GM12801 (cell line): ENCODE results near the gene PIAS1.

Experiments
- TF ChIP-seq, protein P1 (sequence below): IDR thresholded peaks from one replicate; pipeline ENCODE4 v1.5.1; 2011; ENCODE audit warnings: control low read depth; ENCODE audit not compliant: insufficient read length; ENCODE audit errors: extremely low read depth

PIAS1 gene

DNA sequence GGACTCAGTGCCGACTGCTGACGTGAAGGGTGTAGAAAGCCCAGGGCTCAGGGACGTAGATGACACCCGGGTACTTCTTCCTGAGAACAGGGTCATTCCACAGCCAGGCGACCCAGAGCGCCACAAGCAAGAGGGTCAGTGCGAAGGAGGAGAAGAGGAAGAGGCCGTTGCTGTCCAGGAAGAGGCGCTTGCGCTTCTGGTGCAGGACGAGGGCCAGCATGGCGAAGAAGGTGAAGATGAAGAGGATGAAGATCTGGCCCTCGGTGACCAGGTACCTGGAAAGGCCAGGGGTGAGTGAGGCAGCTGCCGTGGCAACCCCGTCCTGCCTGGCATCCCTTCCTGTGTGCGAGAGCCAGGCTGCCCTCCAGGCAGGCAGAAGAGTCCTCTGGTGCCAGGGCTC lies 154.0 kb downstream of the PIAS1 start:
- TF ChIP-seq, protein P1, sequence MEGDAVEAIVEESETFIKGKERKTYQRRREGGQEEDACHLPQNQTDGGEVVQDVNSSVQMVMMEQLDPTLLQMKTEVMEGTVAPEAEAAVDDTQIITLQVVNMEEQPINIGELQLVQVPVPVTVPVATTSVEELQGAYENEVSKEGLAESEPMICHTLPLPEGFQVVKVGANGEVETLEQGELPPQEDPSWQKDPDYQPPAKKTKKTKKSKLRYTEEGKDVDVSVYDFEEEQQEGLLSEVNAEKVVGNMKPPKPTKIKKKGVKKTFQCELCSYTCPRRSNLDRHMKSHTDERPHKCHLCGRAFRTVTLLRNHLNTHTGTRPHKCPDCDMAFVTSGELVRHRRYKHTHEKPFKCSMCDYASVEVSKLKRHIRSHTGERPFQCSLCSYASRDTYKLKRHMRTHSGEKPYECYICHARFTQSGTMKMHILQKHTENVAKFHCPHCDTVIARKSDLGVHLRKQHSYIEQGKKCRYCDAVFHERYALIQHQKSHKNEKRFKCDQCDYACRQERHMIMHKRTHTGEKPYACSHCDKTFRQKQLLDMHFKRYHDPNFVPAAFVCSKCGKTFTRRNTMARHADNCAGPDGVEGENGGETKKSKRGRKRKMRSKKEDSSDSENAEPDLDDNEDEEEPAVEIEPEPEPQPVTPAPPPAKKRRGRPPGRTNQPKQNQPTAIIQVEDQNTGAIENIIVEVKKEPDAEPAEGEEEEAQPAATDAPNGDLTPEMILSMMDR: no peak

- TF ChIP-seq, protein P1: no peak
These were observed 154.6 kb downstream of the PIAS1 start for GRCh38 chr15:68208636-68209240.

DNA sequence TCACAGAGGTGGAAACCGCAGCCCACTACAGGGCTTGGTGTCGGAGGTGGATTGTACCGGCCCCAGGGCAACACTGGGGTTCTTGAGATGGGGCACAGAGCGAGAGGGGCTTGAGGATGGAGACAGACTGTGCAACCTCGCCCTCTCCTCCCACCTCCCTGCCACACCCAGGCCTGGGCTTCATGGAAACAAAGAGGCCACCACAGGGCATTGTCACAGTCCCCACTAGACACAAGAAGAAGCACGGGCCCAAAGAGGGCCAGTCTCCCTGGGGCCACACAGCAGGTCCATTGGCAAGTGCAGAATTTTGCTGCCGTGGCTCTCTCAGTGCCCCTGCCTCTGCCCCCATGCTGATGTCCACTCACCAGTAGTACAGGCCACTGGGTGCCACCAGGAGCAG lies 155.2 kb downstream of the PIAS1 start:
- TF ChIP-seq, protein P1: no peak

DNA sequence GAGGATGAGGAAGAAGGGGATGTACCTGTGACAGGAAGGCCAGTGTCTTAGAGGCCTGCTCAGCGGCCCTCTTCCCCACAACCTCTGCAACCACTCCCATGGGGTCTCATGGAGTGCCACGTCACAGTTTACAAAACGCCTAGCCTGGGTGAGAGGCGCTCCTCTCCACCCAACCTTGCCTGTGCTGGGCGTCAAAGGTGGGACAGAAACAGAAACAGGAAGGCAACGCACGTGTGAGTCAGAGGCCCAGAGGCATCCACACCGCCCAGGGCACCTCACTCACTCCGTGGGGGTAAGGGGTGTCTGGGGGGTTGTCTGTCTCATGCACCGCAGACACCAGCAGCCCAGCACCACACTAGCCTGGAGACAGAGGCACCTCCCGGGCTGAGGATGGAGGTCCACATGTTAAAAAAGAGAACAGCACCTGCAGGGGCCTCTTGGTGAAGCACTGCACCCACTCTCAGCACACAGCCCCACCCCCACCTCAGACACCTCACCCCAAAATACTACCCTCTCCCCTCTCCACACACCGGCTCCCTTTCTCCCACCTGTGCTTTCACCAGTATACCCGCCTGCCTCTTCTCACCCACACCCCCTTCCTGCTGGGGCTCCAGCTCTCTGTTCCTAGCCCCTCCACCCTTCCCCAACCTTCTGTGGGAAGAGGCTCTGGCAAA lies 155.8 kb downstream of the PIAS1 start:
- TF ChIP-seq, protein P1: no peak

DNA sequence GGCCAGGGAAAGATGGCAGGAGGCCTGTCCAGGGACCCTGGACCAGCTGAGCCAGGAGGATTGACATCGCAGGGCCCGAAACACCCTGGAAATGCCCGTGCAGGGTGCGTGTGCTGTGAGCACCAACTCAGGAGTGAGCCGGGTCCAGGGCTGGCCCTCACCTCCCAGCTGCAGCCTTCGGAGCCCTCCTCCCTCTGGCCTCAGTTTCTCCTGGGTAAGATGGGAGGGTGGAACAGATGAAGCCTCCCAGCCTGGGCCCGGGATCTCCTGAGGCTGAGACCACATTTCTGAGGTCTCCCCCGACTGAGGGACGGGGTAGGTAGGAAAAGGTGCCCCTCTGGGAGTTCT lies 156.3 kb downstream of the PIAS1 start:
- TF ChIP-seq, protein P1: no peak

DNA sequence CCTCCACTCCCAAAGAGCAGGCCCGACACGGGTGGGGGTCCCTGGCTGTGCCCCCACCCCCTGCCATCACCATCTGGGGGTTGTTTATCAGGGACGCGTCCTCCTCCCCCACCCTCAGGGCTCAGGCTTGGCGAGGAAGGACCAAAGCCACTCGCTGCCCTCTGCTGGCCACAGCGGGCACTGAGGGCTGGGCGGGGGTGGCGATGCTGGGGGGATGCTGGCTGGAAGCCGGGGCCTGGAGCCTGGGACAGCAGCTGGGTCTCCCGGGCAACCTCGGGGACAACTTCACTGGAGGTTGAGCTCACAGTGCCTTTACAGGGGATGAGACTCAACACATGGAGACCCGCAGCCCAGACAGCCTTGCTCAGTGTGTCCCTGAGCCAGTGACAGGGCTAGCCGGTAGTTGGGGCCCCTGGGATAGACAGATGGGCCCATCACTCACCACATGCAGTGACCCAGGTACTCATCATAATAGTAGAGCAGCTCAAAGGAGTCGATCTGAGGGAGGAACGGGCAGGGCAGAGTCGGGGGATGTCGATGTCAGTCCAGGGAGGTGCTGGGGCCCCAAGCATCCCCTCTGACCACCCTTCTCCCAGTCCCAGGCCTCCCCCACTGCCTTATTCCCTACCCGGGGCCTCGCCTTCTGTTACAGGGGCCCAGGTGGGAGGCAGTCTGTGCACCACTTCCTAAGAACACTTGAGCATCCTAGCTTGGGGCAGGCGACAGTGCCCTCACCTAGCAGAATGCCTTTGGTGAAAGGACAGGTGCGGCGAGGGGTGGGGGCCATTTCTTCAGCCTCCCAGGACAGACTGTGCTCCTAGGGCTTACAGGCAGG lies 156.9 kb downstream of the PIAS1 start:
- TF ChIP-seq, protein P1: no peak

DNA sequence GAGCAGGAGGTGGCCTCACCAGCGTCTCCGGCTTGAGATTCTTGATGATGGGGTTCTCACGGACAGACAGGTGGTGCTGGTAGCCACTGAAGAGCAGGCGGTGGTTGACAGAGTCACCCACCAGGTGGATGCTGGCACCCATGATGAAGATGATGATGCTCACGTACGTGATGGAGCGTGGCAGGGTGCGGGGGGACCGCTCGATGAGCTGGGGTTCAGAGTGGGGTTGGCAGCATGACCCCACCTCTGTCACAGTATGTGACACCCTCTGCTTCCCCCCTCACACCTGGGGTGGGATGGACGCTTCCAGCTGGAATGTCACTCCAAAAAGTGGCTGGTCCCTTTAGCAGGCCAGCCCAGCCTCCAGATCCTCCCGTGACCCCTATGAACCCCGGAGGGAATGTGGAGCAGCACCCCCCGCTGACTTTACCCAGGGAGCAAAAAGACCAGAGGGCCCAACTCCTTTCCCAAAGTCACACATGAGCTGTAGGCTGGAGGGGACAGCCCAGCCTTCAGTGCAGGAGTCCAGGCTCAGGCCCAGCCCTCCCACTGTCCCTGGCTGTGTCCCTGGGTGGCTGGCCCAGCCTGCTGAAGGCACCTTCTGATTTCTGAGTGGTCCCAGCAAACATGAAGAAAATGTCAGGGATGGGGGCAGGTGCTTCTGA lies 157.7 kb downstream of the PIAS1 start:
- TF ChIP-seq, protein P1: no peak
